ENCODE measurements around the gene CDKAL1.

- TF ChIP-seq EZH2 (IDR thresholded peaks at IDR 0.05; ENCODE audit: low read depth) (no peak), CTCF (conservative IDR thresholded peaks at IDR 0.05) (no peak)
These were observed 207.2 kb downstream of the CDKAL1 start for GRCh38 chr6:20741490-20741889.
